Large intestine (tissue), 3 donors: ENCODE measurements around the gene GNAI1. TPM values are rescaled to one million over a fixed set of nuclear protein-coding genes. Genes with fewer than 3 reads are reported as not detected.
"Not testable (repeated sequence)": the region's sequence is repeated elsewhere in the genome, so short reads cannot be mapped to it uniquely, and the experiment has no call there.

Experiments used
- DNase-seq, 2 donors: peaks; one replicate each; pipeline versions ENCODE4 v3.0.0 to v3.0.0-alpha.2; 2013
- H3K27ac ChIP-seq: one replicate; pipeline ENCODE4 v1.5.1; 2013; ENCODE audit warnings: low read length
- H3K27me3 ChIP-seq: 2 replicates; pipeline ENCODE4 v1.6.1; 2013; ENCODE audit warnings: low read length; ENCODE audit not compliant: control insufficient read depth, insufficient read depth
- H3K36me3 ChIP-seq: 2 replicates; pipeline ENCODE4 v1.6.1; 2013; ENCODE audit warnings: low read length; ENCODE audit not compliant: control insufficient read depth, insufficient read depth
- H3K4me1 ChIP-seq: one replicate; pipeline ENCODE4 v1.6.1; 2013; ENCODE audit warnings: low read length; ENCODE audit not compliant: control insufficient read depth, insufficient read depth
- H3K4me3 ChIP-seq: one replicate; pipeline ENCODE4 v1.5.1; 2013; ENCODE audit warnings: low read length
- H3K9me3 ChIP-seq: one replicate; pipeline ENCODE4 v1.6.1; 2013; ENCODE audit warnings: mild to moderate bottlenecking, low read depth, low read length, moderate library complexity; ENCODE audit not compliant: control insufficient read depth
- WGBS: methylation state at CpG from one replicate; pipeline ENCODE4 v1.1.5; 2013; ENCODE audit warnings: low lambda C conversion rate; ENCODE audit not compliant: insufficient coverage; 5-methylcytosine and 5-hydroxymethylcytosine counted together
- polyA plus RNA-seq: library from polyadenylated mRNA; unstranded; fragments of 120-200 nt; gene quantifications from one replicate; pipeline ENCODE4 v1.2.1, GENCODE V29; 2013

Gene GNAI1
- polyA plus RNA-seq, 1 donor: 25.4 TPM

DNA sequence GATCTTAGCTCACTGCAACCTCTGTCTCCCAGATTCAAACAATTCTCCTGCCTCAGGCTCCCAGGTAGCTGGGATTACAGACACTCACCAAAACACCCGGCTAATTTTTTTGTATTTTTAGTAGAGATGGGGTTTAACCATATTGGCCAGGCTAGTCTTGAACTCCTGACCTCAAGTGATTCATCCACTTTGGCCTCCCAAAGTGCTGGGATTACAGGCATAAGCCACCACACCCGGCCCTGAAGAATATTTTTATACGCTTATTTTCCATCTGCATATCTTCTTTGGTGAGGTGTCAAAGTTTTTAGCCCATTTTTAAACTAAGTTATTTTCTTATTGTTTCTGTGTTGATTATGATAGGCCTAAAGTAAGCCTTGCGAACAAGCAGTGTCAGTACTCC lies 23.1 kb downstream of the GNAI1 start:
- H3K27me3 ChIP-seq, H3K4me3 ChIP-seq, DNase-seq, H3K4me1 ChIP-seq, H3K27ac ChIP-seq, H3K9me3 ChIP-seq, H3K36me3 ChIP-seq: not testable (repeated sequence)
- WGBS: 100% methylated on average over 1 of the region's 4 CpGs

- 40% methylated on average over 1 of the region's 3 CpGs for WGBS
- H3K4me1 ChIP-seq: no peaks in the 10 kb centered on the region
- no peaks in the 10 kb centered on the region for H3K36me3 ChIP-seq
- no peak for DNase-seq
- no peak overlapping the region for H3K27ac ChIP-seq
- no peak overlapping the region for H3K4me3 ChIP-seq
- no peaks in the 10 kb centered on the region for H3K27me3 ChIP-seq
- H3K9me3 ChIP-seq: no peaks in the 10 kb centered on the region
These were observed 25.2 kb downstream of the GNAI1 start for GRCh38 chr7:80159802-80160201.

DNA sequence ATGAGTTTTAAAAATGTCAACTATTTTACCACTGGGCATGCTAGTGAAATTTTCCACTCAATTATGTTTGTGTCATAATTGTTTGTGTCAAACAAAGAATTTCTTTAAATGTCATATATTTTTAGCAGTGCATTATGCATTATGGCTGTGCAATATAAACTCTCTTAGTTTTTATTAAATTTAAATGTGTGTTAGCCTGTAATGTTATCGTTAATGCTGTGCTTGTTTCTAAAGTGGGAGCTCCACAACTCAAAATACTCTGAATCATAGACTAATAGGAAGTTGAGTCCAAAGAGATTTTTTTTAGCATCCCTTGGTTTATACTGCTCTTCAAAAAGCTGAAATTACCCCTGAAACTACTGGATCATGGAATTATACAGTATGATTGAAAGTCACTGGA lies 26.8 kb downstream of the GNAI1 start:
- Histone ChIP-seq H3K27ac (no peak overlapping the region), H3K4me1 (no peaks in the 10 kb centered on the region), H3K9me3 (no peaks in the 10 kb centered on the region), H3K36me3 (no peaks in the 10 kb centered on the region), H3K4me3 (no peak overlapping the region), H3K27me3 (no peaks in the 10 kb centered on the region)
- WGBS: 71% methylated on average over 1 of the region's 1 CpG
- no peak for DNase-seq

- Histone ChIP-seq H3K27me3 (no peaks in the 10 kb centered on the region), H3K4me1 (no peaks in the 10 kb centered on the region), H3K4me3 (no peak overlapping the region), H3K9me3 (peaks cover 2% of the 10 kb centered on the region), H3K36me3 (no peaks in the 10 kb centered on the region), H3K27ac (no peak overlapping the region)
- DNase-seq: no peak
These were observed 30.5 kb downstream of the GNAI1 start for GRCh38 chr7:80165177-80165576.

GRCh38 chr7:80170445-80170844 lies 35.8 kb downstream of the GNAI1 start:
- no peak for DNase-seq
- Histone ChIP-seq H3K4me1 (no peaks in the 10 kb centered on the region), H3K36me3 (no peaks in the 10 kb centered on the region), H3K27ac (no peak overlapping the region), H3K4me3 (no peak overlapping the region), H3K27me3 (no peaks in the 10 kb centered on the region), H3K9me3 (peaks cover 6% of the 10 kb centered on the region)
- whole genome bisulfite sequencing: no CpG with 5 or more reads among the region's 2 CpGs

- no peak overlapping the region for H3K4me3 ChIP-seq
- no peaks in the 10 kb centered on the region for H3K27me3 ChIP-seq
- no peaks in the 10 kb centered on the region for H3K4me1 ChIP-seq
- H3K36me3 ChIP-seq: no peaks in the 10 kb centered on the region
- WGBS: 83% methylated on average over 4 of the region's 4 CpGs
- H3K27ac ChIP-seq: no peak overlapping the region
- no peak for DNase-seq
- H3K9me3 ChIP-seq: peaks cover 6% of the 10 kb centered on the region
These were observed 37.8 kb downstream of the GNAI1 start for GRCh38 chr7:80172387-80172786.

DNA sequence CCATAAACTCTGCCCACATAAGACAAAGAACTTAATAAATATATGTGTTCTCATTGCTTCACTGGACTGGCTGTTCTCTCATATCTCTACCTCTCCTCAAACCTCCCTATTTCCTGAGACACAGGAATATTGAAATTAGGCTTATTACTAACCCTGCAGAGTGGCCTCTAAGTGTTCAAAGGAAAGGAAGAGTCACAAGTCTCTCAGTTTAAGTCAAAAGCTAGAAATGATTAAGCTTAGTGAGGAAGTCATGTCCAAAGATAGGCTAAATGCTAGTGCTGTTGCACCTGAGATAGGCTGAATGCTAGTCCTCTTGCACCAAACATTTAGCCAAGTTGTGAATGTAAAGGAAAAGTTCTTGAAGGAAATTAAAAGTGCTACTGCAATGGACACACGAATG lies 41.1 kb downstream of the GNAI1 start:
- no peak for DNase-seq
- no peaks in the 10 kb centered on the region for H3K27me3 ChIP-seq
- H3K36me3 ChIP-seq: no peaks in the 10 kb centered on the region
- H3K4me1 ChIP-seq: no peaks in the 10 kb centered on the region
- no peaks in the 10 kb centered on the region for H3K9me3 ChIP-seq
- H3K27ac ChIP-seq: no peak overlapping the region
- no peak overlapping the region for H3K4me3 ChIP-seq
- 100% methylated on average over 1 of the region's 1 CpG for WGBS

DNA sequence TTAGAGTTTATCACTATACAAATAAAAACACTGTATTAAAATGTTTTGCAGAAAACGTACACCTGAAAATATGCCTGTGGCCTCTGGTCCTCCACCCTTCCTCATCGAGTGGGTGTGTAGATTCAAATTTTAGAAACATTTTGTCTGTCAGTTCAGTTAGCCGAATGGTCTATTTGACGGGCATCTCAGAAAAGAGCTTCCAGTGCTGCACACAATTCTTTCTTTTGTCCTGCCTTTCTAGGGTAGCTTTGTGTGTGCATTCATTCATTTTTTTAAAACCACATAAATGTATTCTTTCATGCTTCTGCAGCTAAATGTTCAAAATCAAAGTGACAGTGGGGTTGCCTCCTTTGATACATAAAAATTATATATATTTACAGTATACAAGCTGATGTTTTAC lies 46.8 kb downstream of the GNAI1 start:
- 80% methylated on average over 1 of the region's 4 CpGs for WGBS
- no peak for DNase-seq
- H3K27ac ChIP-seq: no peak overlapping the region
- H3K27me3 ChIP-seq: no peaks in the 10 kb centered on the region
- H3K9me3 ChIP-seq: peaks cover 3% of the 10 kb centered on the region
- no peaks in the 10 kb centered on the region for H3K36me3 ChIP-seq
- no peaks in the 10 kb centered on the region for H3K4me1 ChIP-seq
- no peak overlapping the region for H3K4me3 ChIP-seq

GRCh38 chr7:80182630-80183276 lies 48.1 kb downstream of the GNAI1 start:
- no peak for DNase-seq
- no peak overlapping the region for H3K27ac ChIP-seq
- no peaks in the 10 kb centered on the region for H3K36me3 ChIP-seq
- WGBS: 63% methylated on average over 3 of the region's 3 CpGs
- no peak overlapping the region for H3K4me3 ChIP-seq
- H3K9me3 ChIP-seq: peaks cover 3% of the 10 kb centered on the region
- no peaks in the 10 kb centered on the region for H3K4me1 ChIP-seq
- no peaks in the 10 kb centered on the region for H3K27me3 ChIP-seq

DNA sequence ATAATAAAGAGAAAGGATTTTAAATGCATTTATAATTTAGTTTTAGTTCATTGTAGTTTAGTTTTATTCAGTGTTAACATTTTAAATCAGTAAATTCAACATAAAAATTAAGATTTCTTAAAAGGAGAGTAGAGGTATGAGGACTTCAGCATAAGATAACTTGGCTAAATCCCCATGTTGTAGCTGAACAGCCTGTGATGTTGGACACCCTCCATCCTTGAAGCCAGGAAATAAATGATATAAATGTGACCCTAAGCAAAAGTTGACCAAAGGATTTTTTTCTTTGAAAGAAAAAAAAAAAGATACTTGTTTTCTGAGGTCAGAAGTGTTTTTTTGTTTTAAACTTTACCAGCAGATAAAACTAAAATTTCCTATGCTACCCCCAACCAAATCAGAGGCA lies 48.7 kb downstream of the GNAI1 start:
- Histone ChIP-seq H3K9me3 (peaks cover 3% of the 10 kb centered on the region), H3K4me3 (no peak overlapping the region), H3K36me3 (no peaks in the 10 kb centered on the region), H3K4me1 (no peaks in the 10 kb centered on the region), H3K27me3 (no peaks in the 10 kb centered on the region), H3K27ac (no peak overlapping the region)
- no peak for DNase-seq

DNA sequence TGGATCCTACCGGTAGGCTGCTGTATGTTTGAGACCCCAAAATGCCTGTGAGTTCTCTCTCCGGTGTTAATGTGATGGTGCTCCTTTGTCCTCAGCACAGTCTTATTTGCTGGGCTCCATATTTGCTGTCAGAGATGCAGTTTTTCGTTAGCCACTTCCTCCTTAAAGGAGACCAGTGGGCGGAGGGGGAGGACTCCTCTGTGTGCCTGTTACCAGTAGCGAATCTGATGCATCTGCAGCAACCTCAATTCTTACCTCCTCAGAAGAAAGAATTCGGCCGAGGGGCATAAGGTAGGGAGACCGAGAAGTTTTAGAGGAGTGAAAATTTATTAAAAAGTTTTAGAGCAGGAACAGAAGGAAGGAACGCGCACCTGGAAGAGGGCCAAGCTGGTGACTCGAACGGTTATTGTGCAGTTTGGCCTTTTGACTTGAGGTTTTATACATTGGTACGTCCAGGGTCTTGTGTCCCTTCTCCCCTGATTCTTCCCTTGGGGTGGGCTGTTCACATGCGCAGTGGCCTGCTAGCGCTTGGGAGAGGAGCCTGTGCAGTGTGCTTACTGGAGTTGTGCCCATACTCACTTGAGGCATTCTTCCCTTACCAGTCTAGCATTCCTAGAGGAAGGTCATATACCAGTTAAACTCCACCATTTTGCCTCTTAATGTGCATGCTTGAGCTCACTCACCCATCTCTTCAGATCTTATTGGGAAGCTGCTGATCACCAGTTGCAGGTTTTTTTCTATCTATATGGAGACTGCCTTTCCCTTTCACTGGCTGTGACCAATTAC lies 49.5 kb downstream of the GNAI1 start:
- Histone ChIP-seq H3K27me3 (no peaks in the 10 kb centered on the region), H3K9me3 (peaks cover 3% of the 10 kb centered on the region), H3K27ac (no peak overlapping the region), H3K4me1 (no peaks in the 10 kb centered on the region), H3K36me3 (no peaks in the 10 kb centered on the region), H3K4me3 (no peak overlapping the region)
- 83% methylated on average over 1 of the region's 15 CpGs for WGBS
- no peak for DNase-seq
